B cell (primary cell): ENCODE results near the gene ERBB4.

Experiments
- EZH2 ChIP-seq: IDR thresholded peaks from 2 replicates; pipeline ENCODE4 v1.6.1; 2012; ENCODE audit warnings: borderline replicate concordance, low read depth, mild to moderate bottlenecking, moderate library complexity, low read length; ENCODE audit not compliant: insufficient read depth, poor library complexity, severe bottlenecking
- TF ChIP-seq, protein P1 (sequence below): fragments of 200-600 bp; IDR thresholded peaks from one replicate; pipeline ENCODE4 v1.8.0; 2022; ENCODE audit warnings: antibody characterized with exemption, mild to moderate bottlenecking

DNA sequence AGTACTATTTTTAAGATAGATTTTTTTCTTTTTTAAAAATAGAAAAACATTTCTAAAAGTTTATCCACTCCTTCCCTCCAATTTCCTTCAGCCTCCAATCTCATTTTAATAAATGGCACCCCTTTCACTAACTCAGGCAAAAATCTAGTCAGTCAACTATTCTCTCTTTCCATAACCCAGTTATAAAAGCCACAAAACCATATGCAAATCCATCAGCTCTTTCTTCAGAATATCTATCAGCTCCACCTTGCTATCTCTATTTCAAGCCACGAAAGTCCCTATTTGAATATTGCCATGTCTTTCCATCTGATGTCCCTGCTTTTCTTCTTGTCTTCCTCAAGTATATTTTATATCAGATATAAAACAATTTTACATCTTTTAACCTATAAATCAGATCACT, 397.1 kb downstream of the ERBB4 start:
- TF ChIP-seq, protein P1, sequence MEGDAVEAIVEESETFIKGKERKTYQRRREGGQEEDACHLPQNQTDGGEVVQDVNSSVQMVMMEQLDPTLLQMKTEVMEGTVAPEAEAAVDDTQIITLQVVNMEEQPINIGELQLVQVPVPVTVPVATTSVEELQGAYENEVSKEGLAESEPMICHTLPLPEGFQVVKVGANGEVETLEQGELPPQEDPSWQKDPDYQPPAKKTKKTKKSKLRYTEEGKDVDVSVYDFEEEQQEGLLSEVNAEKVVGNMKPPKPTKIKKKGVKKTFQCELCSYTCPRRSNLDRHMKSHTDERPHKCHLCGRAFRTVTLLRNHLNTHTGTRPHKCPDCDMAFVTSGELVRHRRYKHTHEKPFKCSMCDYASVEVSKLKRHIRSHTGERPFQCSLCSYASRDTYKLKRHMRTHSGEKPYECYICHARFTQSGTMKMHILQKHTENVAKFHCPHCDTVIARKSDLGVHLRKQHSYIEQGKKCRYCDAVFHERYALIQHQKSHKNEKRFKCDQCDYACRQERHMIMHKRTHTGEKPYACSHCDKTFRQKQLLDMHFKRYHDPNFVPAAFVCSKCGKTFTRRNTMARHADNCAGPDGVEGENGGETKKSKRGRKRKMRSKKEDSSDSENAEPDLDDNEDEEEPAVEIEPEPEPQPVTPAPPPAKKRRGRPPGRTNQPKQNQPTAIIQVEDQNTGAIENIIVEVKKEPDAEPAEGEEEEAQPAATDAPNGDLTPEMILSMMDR, result no peak
- no peak for TF ChIP-seq EZH2
